Hepatocyte (in vitro differentiated cells): ENCODE data around the gene ETFBKMT.

Experiments used
- EZH2 ChIP-seq: fragments of 200-600 bp; sonication (generic); IDR thresholded peaks from 2 replicates; pipeline ENCODE4 v1.6.1; 2016; ENCODE audit warnings: antibody characterized with exemption, mild to moderate bottlenecking, borderline replicate concordance
- EZH2phosphoT487 ChIP-seq: fragments of 200-600 bp; sonication (generic); IDR thresholded peaks from one replicate; pipeline ENCODE4 v1.6.1; 2018; ENCODE audit warnings: antibody characterized with exemption, mild to moderate bottlenecking, low read depth, moderate library complexity; ENCODE audit not compliant: unreplicated experiment, severe bottlenecking
- TF ChIP-seq, protein P1 (sequence below): fragments of 200-600 bp; sonication (generic); IDR thresholded peaks from 2 replicates; pipeline ENCODE4 v1.5.1; 2016; ENCODE audit warnings: antibody characterized with exemption, mild to moderate bottlenecking; ENCODE audit not compliant: poor library complexity

DNA sequence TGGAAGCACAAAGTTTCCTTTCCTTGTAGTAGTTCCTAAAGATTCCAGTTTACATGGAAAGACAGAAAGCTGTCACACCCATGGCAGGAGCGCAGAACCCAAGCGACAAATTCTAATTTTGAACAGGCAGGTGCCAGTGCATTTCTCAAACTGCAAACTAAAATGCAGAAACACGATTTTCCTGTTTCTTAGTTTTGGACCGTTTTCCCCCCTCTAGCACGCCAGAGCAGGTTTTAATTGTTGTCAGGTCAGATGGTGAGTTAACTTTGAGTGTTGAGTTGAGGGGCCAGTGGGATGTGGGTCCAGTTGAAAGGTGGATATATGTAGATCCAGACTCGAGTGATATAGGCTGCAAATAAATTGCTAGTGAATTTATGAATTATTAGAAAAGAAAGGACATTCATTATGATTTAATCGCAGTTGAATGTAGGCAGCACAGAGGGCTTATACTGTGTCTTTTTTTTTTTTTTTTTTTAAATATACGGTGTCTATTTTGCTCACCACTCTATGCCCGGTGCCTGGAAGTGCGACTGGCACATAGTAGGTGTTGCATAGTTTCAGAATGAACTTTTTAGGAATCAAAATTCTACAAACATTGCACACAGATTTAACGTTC lies 909 bp upstream of the ETFBKMT start:
- TF ChIP-seq, protein P1, sequence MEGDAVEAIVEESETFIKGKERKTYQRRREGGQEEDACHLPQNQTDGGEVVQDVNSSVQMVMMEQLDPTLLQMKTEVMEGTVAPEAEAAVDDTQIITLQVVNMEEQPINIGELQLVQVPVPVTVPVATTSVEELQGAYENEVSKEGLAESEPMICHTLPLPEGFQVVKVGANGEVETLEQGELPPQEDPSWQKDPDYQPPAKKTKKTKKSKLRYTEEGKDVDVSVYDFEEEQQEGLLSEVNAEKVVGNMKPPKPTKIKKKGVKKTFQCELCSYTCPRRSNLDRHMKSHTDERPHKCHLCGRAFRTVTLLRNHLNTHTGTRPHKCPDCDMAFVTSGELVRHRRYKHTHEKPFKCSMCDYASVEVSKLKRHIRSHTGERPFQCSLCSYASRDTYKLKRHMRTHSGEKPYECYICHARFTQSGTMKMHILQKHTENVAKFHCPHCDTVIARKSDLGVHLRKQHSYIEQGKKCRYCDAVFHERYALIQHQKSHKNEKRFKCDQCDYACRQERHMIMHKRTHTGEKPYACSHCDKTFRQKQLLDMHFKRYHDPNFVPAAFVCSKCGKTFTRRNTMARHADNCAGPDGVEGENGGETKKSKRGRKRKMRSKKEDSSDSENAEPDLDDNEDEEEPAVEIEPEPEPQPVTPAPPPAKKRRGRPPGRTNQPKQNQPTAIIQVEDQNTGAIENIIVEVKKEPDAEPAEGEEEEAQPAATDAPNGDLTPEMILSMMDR: no peak
- TF ChIP-seq EZH2phosphoT487 (no peak), EZH2 (no peak)
